Measurements from ENCODE around the gene ASTN2.

Gene ASTN2

DNA sequence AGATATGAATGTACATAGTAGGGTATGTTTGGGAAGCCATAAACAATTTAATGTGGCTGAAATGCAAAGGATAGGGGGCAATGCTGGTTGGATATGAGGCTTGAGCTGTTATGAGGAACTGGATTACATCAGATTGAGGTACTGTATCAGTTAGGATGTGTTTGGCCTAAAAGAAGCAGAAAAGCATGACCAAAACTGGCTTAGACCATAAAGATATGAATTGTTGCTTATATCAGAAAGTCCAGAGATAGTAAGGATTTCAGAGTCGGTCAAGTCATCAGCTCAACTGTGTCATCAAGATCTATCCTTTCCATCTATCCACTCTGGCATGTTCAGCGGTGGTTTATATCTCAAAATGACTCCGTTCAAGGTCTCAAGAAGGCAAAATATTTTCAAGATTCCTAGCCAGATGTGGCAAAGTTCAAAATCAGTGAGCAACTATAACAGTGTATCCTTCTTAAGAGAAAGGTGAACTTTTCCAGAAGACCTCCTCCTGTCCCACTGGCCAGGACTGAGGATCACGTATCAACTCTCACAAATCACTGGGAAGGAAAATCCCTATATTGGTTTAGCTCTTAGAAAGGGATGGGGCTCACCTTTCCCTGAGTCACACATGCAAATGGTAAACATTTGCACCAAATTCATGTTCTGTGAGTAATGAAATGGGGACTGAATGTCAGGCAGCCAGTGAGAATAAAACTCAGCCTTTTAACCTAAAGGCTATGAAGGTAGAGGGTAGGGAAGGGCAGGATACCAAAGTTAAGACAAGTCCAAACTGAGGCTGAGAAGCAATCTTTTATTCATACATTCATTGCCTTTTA, 469.9 kb downstream of the ASTN2 start:
- no peak for TF ChIP-seq CTCF (IDR thresholded peaks at IDR 0.05; ENCODE audit: low read depth, low read length, missing control alignments)
- DNase-seq (ENCODE audit: extremely low read depth, low read depth), result no peak
- H3K4me3 ChIP-seq (replicated peaks; ENCODE audit: low read depth, low read length), result no peak overlapping the region

- H3K4me3 ChIP-seq (replicated peaks; ENCODE audit: low read depth, low read length), result no peak overlapping the region
- no peak for DNase-seq (ENCODE audit: extremely low read depth, low read depth)
These were observed 470.9 kb downstream of the ASTN2 start for GRCh38 chr9:116943970-116944369.

GRCh38 chr9:116942593-116943061, 472.2 kb downstream of the ASTN2 start:
- TF ChIP-seq CTCF (IDR thresholded peaks at IDR 0.05; ENCODE audit: low read depth, low read length, missing control alignments), result no peak
- H3K4me3 ChIP-seq (replicated peaks; ENCODE audit: low read depth, low read length), result no peak overlapping the region
- DNase-seq (ENCODE audit: extremely low read depth, low read depth), result no peak

More at GRCh38 chr9:116943970-116944369, 470.9 kb downstream of the ASTN2 start:
- no peak for TF ChIP-seq CTCF (IDR thresholded peaks at IDR 0.05; ENCODE audit: low read depth, low read length, missing control alignments)

- H3K4me3 ChIP-seq (replicated peaks; ENCODE audit: low read depth, low read length), result no peak overlapping the region
- no peak for DNase-seq (ENCODE audit: extremely low read depth, low read depth)
- no peak for TF ChIP-seq CTCF (IDR thresholded peaks at IDR 0.05; ENCODE audit: low read depth, low read length, missing control alignments)
These were observed 473.6 kb downstream of the ASTN2 start for GRCh38 chr9:116941266-116941665.

DNA sequence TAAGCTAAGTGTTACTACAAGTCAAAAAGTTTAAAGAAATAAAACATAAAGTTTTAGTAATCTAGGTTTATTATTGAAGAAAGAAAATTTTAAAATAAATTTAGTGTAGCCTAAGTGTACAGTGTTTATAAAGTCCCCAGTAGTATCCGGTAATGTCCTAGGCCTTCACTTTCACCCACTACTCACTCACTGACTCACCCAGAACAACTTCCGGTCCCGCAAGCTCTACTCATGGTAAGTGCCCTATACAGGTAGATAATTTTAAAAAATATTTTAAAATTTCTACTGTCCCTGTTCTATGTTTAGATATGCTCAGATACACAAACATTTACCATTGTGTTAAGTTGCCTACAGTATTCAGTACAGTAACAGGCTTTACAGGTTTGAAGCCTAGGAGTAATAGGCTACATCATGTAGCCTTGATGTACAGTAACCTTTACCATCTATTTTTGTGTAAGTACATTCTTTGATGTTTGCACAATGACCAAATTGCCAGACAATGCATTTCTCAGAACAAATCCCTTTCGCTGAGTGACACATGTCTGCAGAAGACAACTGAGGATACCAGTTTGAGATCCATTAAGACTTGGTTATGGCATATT, 474.1 kb downstream of the ASTN2 start:
- no peak for DNase-seq (ENCODE audit: extremely low read depth, low read depth)
- TF ChIP-seq CTCF (IDR thresholded peaks at IDR 0.05; ENCODE audit: low read depth, low read length, missing control alignments), result no peak

DNA sequence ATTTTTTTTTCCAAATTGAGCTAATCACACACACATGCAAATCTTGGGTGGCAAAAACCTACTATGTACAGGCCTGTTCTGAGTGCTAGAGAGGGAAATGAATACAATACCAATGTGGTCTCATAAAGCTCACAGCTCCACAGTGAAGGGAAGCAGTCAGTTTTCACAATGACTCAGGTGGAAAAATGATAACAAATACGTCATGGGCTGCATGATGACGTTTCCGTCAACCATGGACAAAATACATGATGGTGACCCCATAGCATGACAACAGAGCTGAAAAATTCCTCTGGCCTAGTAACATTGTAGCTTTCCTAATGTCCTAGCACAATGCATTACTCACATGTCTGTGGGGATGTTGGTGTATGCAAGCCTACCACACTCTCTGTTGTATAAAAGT, 475.2 kb downstream of the ASTN2 start:
- no peak for TF ChIP-seq CTCF (IDR thresholded peaks at IDR 0.05; ENCODE audit: low read depth, low read length, missing control alignments)
- no peak for DNase-seq (ENCODE audit: extremely low read depth, low read depth)
- H3K4me3 ChIP-seq (replicated peaks; ENCODE audit: low read depth, low read length), result no peak overlapping the region

More for the DNA sequence above, 474.1 kb downstream of the ASTN2 start:
- H3K4me3 ChIP-seq (replicated peaks; ENCODE audit: low read depth, low read length), result no peak overlapping the region

Measured in HFF-Myc (cell line).